ENCODE data around the gene DHRS1. TPM values are rescaled to one million over a fixed set of nuclear protein-coding genes. Genes with fewer than 3 reads are reported as not detected.

Gene DHRS1
- total RNA-seq, 4 donors from 2014 or later = 49.0 to 101 (median 82.1) TPM

DNA sequence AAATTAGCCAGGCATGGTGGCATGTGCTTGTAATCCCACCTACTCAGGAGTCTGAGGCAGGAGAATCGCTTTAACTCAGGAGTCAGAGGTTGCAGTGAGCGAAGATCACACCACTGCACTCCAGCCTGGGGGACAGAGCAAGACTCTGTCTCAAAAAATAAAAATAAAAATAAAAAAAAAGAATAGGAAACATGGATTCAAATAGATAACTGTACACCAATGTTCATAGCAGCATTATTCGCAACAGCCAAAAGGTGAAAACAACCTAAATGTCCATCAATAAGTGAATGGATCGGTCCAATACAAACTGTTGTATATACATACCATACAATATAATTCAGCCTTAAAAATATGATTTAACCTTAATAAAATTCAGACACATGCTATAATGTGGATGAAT is 43.3 kb upstream of the DHRS1 start:
- Histone ChIP-seq H3K4me3 (no peak overlapping the region), H3K36me3 (peaks cover 2% of the 10 kb centered on the region), H3K27ac (no peak overlapping the region), H3K27me3 (no peaks in the 10 kb centered on the region), H3K4me1 (peaks cover 26% of the 10 kb centered on the region), H3K9me3 (no peaks in the 10 kb centered on the region)
- TF ChIP-seq POLR2A (IDR thresholded peaks at IDR 0.05) (no peak), EP300 (IDR thresholded peaks at IDR 0.05) (no peak), POLR2AphosphoS5 (IDR thresholded peaks at IDR 0.05) (no peak), CTCF (IDR thresholded peaks at IDR 0.05) (no peak)
- 82% methylated on average over 4 of the region's 4 CpGs for WGBS
- DNase-seq (ENCODE audit: low spot score in 2 of 2) = no peak

DNA sequence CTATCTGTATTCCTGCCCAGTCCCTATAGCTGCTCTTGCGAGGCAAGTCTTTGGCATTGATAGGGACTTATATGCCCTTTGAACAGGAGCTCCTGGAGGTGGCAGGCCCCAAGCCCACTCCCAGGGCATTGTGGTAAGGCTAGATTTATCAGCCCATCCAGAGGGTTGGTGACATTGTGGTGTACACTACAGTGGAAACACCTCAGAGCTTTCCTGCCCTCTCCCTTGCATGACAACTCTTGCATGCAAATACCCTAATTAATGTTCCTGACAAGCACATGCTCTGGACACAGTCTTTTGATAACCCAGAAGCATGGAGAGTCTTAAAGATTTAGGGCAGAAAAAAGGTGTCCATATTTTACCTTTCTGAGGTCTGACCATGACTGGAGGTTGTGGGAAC is 41.0 kb upstream of the DHRS1 start:
- Histone ChIP-seq H3K27me3 (no peaks in the 10 kb centered on the region), H3K36me3 (peaks cover 20% of the 10 kb centered on the region), H3K4me1 (peaks cover 30% of the 10 kb centered on the region), H3K27ac (no peak overlapping the region), H3K4me3 (no peak overlapping the region), H3K9me3 (no peaks in the 10 kb centered on the region)
- peak in 1 of 2 donors; percentile 47 for DNase-seq (ENCODE audit: low spot score in 2 of 2)
- 80% methylated on average over 1 of the region's 1 CpG for WGBS
- TF ChIP-seq EP300 (IDR thresholded peaks at IDR 0.05) (no peak), POLR2A (IDR thresholded peaks at IDR 0.05) (no peak), POLR2AphosphoS5 (IDR thresholded peaks at IDR 0.05) (no peak), CTCF (IDR thresholded peaks at IDR 0.05) (no peak)

GRCh38 chr14:24339284-24340151 is 39.9 kb upstream of the DHRS1 start, which contains the start of gene RIPK3:
Gene RIPK3 (minus strand): TSS chr14:24339991. CDS start chr14:24339826, 165 bp downstream.
- peak; percentile 82 to 86 for DNase-seq (ENCODE audit: low spot score in 2 of 2)
- Histone ChIP-seq H3K9me3 (no peaks in the 10 kb centered on the region), H3K4me1 (peaks cover 40% of the 10 kb centered on the region), H3K36me3 (peaks cover 20% of the 10 kb centered on the region), H3K27me3 (peaks cover 6% of the 10 kb centered on the region), H3K4me3 (peak within 1 kb of the TSS; percentile 71), H3K27ac (peak within 1 kb of the TSS; percentile 59)
- 13% methylated on average over 4 of the region's 51 CpGs for WGBS
- no peak for TF ChIP-seq POLR2A (IDR thresholded peaks at IDR 0.05)
- TF ChIP-seq EP300 (IDR thresholded peaks at IDR 0.05) = no peak
- no peak for TF ChIP-seq CTCF (IDR thresholded peaks at IDR 0.05)
- no peak for TF ChIP-seq POLR2AphosphoS5 (IDR thresholded peaks at IDR 0.05)

DNA sequence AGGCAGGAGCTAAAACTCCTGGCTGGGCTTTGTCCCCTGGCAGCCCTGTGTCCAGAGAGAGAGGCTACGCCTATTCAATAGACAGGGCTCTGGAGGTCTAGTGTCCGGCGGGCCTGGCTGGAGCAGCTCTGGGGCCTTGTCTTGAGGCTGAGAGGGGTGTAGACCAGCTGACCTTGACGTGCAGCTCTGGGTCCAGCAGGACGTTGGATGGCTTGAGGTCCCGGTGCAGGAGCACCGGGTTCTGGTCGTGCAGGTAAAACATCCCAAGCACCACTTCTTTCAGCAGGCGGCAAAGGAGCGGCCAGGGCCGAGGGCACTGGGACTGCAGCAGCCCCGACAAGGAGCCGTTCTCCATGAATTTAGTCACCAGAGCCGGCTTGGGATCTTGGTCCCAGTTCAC is 39.3 kb upstream of the DHRS1 start:
- no peak overlapping the region for H3K27ac ChIP-seq
- no peaks in the 10 kb centered on the region for H3K9me3 ChIP-seq
- peaks cover 47% of the 10 kb centered on the region for H3K4me1 ChIP-seq
- TF ChIP-seq CTCF (IDR thresholded peaks at IDR 0.05) (no peak), POLR2A (IDR thresholded peaks at IDR 0.05) (no peak), EP300 (IDR thresholded peaks at IDR 0.05) (no peak), POLR2AphosphoS5 (IDR thresholded peaks at IDR 0.05) (no peak)
- peak overlapping the region; percentile 71 for H3K4me3 ChIP-seq
- 80% methylated on average over 3 of the region's 14 CpGs for WGBS
- H3K36me3 ChIP-seq = peaks cover 20% of the 10 kb centered on the region
- DNase-seq (ENCODE audit: low spot score in 2 of 2) = peak in 1 of 2 donors; percentile 60
- peaks cover 9% of the 10 kb centered on the region for H3K27me3 ChIP-seq

GRCh38 chr14:24337824-24338175 is 38.2 kb upstream of the DHRS1 start:
- WGBS = 83% methylated on average over 8 of the region's 8 CpGs
- Histone ChIP-seq H3K27me3 (peaks cover 9% of the 10 kb centered on the region), H3K4me1 (peaks cover 58% of the 10 kb centered on the region), H3K36me3 (peaks cover 20% of the 10 kb centered on the region), H3K9me3 (no peaks in the 10 kb centered on the region), H3K4me3 (no peak overlapping the region), H3K27ac (no peak overlapping the region)
- TF ChIP-seq POLR2AphosphoS5 (IDR thresholded peaks at IDR 0.05) = no peak
- no peak for TF ChIP-seq POLR2A (IDR thresholded peaks at IDR 0.05)
- no peak for TF ChIP-seq EP300 (IDR thresholded peaks at IDR 0.05)
- TF ChIP-seq CTCF (IDR thresholded peaks at IDR 0.05) = no peak
- peak in 1 of 2 donors; percentile 39 for DNase-seq (ENCODE audit: low spot score in 2 of 2)

Measured in suprapubic skin (tissue), 4 donors.